ENCODE data around the gene REEP1. TPM values are rescaled to one million over a fixed set of nuclear protein-coding genes. Genes with fewer than 3 reads are reported as not detected.

REEP1 gene
- total and polyA plus RNA-seq, 2 of the 13 experiments (the other 11 are each of a cell fraction or from before 2014, with no cell fraction given): 0.27 TPM; not detected in 1

DNA sequence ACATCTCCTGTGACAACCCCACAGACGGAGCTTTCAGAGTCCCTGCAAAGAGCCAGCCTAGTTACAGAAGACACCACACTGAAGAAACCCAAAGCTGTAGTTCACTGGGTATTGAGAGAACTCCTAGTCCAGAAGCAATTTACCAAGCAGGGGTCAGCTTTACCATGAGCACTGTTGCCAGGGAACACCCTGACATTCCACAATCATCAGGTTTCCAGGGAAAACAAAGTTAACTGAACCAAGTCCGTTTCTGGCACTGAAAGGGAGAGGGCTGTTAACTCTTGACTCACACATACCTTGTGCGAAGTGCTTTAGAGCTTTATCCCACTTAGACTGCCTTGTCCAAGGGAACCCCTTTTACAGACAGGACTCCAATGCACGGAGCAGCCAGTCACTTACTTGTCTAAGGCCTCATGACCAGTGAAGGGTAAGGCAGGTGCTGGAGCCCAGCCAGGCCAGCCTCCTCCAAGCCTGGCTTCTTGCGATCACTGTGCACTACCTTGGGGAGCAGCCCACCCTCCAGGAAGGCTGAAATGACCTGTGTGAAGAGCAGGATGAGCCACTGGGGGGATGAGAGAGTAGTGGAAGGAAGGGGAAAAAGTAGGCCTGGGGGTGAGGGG is 53.9 kb downstream of the REEP1 start:
- no peak overlapping the region for H3K4me2 ChIP-seq (ENCODE audit: low read depth, low read length)
- DNase-seq (ENCODE audit: low spot score) (no peak), ATAC-seq (peak; percentile 51), FAIRE-seq (no peak)
- H3K4me1 ChIP-seq (ENCODE audit: insufficient read depth, low read length): no peaks in the 10 kb centered on the region; the same call in 1 of the 2 replicates
- ChIA-PET POLR2A (interaction anchor here (0.8 kb wide), 1 partner anchor 83 kb away, joined by 3 read pairs; no protein-coding TSS in a partner anchor), CTCF (ENCODE audit: low intra/inter-chr PET ratio, low total read pairs) (no interaction called here)
- TF ChIP-seq RFX1 (IDR thresholded peaks at IDR 0.05) (0 out of 2 replicates have a peak, but pooled peaks have one; percentile 7), THRA (CRISPR knock-in tag; IDR thresholded peaks at IDR 0.05; ENCODE audit: borderline replicate concordance) (no peak)
- peaks cover 8 to 46% of the 10 kb centered on the region in 2 experiments; a peak in 4 of 5 replicates for H3K27me3 ChIP-seq (ENCODE audit: control insufficient read depth in 1 of 2, insufficient read depth in 2 of 2, low read length in 2 of 2)
- no peaks in the 10 kb centered on the region for H3K9me3 ChIP-seq (ENCODE audit: low read length)
- BruUV-seq (replicated peaks): no TSS peak
- H3K27ac ChIP-seq (ENCODE audit: extremely low read length, insufficient read depth, low read length): no peak overlapping the region
- no peaks in the 10 kb centered on the region for H3K79me2 ChIP-seq (ENCODE audit: insufficient read depth, low read length)
- H2AFZ ChIP-seq (ENCODE audit: low read length): no peak overlapping the region
- no peaks in the 10 kb centered on the region for H4K20me1 ChIP-seq (ENCODE audit: insufficient read depth, low read length)
- no peak overlapping the region for H3K9ac ChIP-seq (ENCODE audit: insufficient read depth, low read depth, low read length)
- intact Hi-C loops (cut with micrococcal nuclease; ENCODE audit: unreplicated experiment) (no loop called here), in situ Hi-C loops (cut with HindIII; ENCODE audit: extremely low pct_ligation_motif_present, low pct_unique_long_range_greater_than_20kb) (no loop called here)
- 30% methylated on average over 5 of the region's 5 CpGs for WGBS (ENCODE audit: low lambda C conversion rate)
- no peak overlapping the region for H3K4me3 ChIP-seq (replicated peaks in 1 of 3; ENCODE audit: insufficient read depth in 1 of 3, low read depth in 2 of 3, low read length in 3 of 3)
- H3K36me3 ChIP-seq (replicated peaks in 1 of 2; ENCODE audit: control insufficient read depth in 1 of 2, insufficient read depth in 2 of 2, low read length in 2 of 2): no peaks in the 10 kb centered on the region

DNA sequence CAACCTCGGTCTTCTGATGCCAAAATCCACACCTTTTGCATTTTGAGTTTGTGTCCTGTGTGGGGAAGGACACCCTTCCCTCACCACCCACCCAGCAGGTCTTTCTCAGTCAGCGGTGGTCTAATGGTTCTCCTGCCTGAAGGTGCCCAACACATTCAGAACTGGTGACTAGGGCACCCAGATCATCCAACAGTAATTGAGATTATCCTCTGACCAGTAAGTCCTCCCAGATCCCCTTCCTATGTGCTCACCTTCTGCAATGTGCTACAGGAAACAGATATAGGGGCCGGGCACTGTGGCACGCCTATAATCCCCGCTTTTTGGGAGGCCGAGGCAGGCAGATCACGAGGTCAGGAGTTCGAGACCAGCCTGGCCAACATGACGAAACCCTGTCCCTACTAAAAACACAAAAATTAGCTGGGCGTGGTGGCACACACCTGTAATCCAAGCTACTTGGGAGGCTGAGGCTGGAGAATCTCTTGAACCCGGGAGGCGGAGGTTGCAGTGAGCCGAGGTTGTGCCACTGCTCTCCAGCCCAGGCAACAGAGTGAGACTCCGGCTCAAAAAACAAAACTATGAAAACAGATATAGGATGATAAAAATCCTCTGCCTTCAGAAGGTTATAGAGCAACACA is 56.2 kb downstream of the REEP1 start:
- 46% methylated on average over 14 of the region's 14 CpGs for WGBS (ENCODE audit: low lambda C conversion rate)
- Histone ChIP-seq H3K9ac (ENCODE audit: insufficient read depth, low read depth, low read length) (no peak overlapping the region), H3K27me3 (ENCODE audit: control insufficient read depth in 1 of 2, insufficient read depth in 2 of 2, low read length in 2 of 2) (peaks cover 8 to 50% of the 10 kb centered on the region in 2 experiments; a peak in 4 of 5 replicates), H3K79me2 (ENCODE audit: insufficient read depth, low read length) (no peaks in the 10 kb centered on the region), H3K9me3 (ENCODE audit: low read length) (no peaks in the 10 kb centered on the region), H4K20me1 (ENCODE audit: insufficient read depth, low read length) (no peaks in the 10 kb centered on the region), H3K4me3 (replicated peaks in 1 of 3; ENCODE audit: insufficient read depth in 1 of 3, low read depth in 2 of 3, low read length in 3 of 3) (no peak overlapping the region), H3K36me3 (replicated peaks in 1 of 2; ENCODE audit: control insufficient read depth in 1 of 2, insufficient read depth in 2 of 2, low read length in 2 of 2) (no peaks in the 10 kb centered on the region), H2AFZ (ENCODE audit: low read length) (no peak overlapping the region), H3K4me2 (ENCODE audit: low read depth, low read length) (no peak overlapping the region), H3K4me1 (ENCODE audit: insufficient read depth, low read length) (no peaks in the 10 kb centered on the region; the same call in 1 of the 2 replicates), H3K27ac (ENCODE audit: extremely low read length, insufficient read depth, low read length) (no peak overlapping the region)
- ATAC-seq (no peak), FAIRE-seq (no peak), DNase-seq (ENCODE audit: low spot score) (no peak)
- no TSS peak for BruUV-seq (replicated peaks)
- CTCF ChIA-PET (ENCODE audit: low intra/inter-chr PET ratio, low total read pairs): no interaction called here
- in situ Hi-C loops (cut with HindIII; ENCODE audit: extremely low pct_ligation_motif_present, low pct_unique_long_range_greater_than_20kb): no loop called here
- TF ChIP-seq ZNF772 (CRISPR knock-in tag; IDR thresholded peaks at IDR 0.05) (no peak), ZNF691 (CRISPR knock-in tag; IDR thresholded peaks at IDR 0.05; ENCODE audit: borderline replicate concordance, low read depth) (no peak)
- intact Hi-C loops (cut with micrococcal nuclease; ENCODE audit: unreplicated experiment): no loop called here
- POLR2A ChIA-PET: no interaction called here
